ENCODE data around the gene KAZN.
A peak's percentile ranks its signal among the peaks of the same experiment; 100 is the strongest.

Gene KAZN

GRCh38 chr1:14616632-14617396 is 18.3 kb downstream of the KAZN start:
- H3K36me3 Mint-ChIP-seq: no peaks in the 10 kb centered on the region
- no peaks in the 10 kb centered on the region for H3K9me3 Mint-ChIP-seq
- H3K27ac Mint-ChIP-seq: no peak overlapping the region
- no peak overlapping the region for H3K4me3 Mint-ChIP-seq
- DNase-seq (ENCODE audit: low spot score in 2 of 2) (no peak), ATAC-seq (no peak)
- H3K4me1 Mint-ChIP-seq: no peaks in the 10 kb centered on the region

- ATAC-seq: no peak
- H3K36me3 Mint-ChIP-seq: no peaks in the 10 kb centered on the region
Observed at GRCh38 chr1:14617791-14618190, 19.3 kb downstream of the KAZN start.

GRCh38 chr1:14620941-14621340 is 22.5 kb downstream of the KAZN start:
- Mint-ChIP-seq H3K36me3 (no peaks in the 10 kb centered on the region), H3K4me1 (no peaks in the 10 kb centered on the region), H3K9me3 (peaks cover 4% of the 10 kb centered on the region), H3K27ac (no peak overlapping the region), H3K4me3 (no peak overlapping the region)
- no peak for DNase-seq (ENCODE audit: low spot score in 2 of 2)
- ATAC-seq: no peak

More at GRCh38 chr1:14617791-14618190, 19.3 kb downstream of the KAZN start:
- Mint-ChIP-seq H3K4me3 (no peak overlapping the region), H3K27ac (no peak overlapping the region), H3K9me3 (no peaks in the 10 kb centered on the region), H3K4me1 (no peaks in the 10 kb centered on the region)
- no peak for DNase-seq (ENCODE audit: low spot score in 2 of 2)

- no peak overlapping the region for H3K27ac Mint-ChIP-seq
- ATAC-seq: no peak
- DNase-seq (ENCODE audit: low spot score in 2 of 2): no peak
Observed at GRCh38 chr1:14623090-14623489, 24.6 kb downstream of the KAZN start.

GRCh38 chr1:14624941-14625340 is 26.5 kb downstream of the KAZN start:
- no peaks in the 10 kb centered on the region for H3K4me1 Mint-ChIP-seq
- no peak overlapping the region for H3K4me3 Mint-ChIP-seq
- no peak for DNase-seq (ENCODE audit: low spot score in 2 of 2)
- H3K27ac Mint-ChIP-seq: no peak overlapping the region
- no peaks in the 10 kb centered on the region for H3K36me3 Mint-ChIP-seq
- no peak for ATAC-seq
- H3K9me3 Mint-ChIP-seq: peaks cover 4% of the 10 kb centered on the region

More at GRCh38 chr1:14623090-14623489, 24.6 kb downstream of the KAZN start:
- peaks cover 4% of the 10 kb centered on the region for H3K9me3 Mint-ChIP-seq
- no peaks in the 10 kb centered on the region for H3K4me1 Mint-ChIP-seq
- H3K36me3 Mint-ChIP-seq: no peaks in the 10 kb centered on the region
- no peak overlapping the region for H3K4me3 Mint-ChIP-seq

GRCh38 chr1:14625572-14625971 is 27.1 kb downstream of the KAZN start:
- no peak for DNase-seq (ENCODE audit: low spot score in 2 of 2)
- Mint-ChIP-seq H3K36me3 (no peaks in the 10 kb centered on the region), H3K9me3 (peaks cover 4% of the 10 kb centered on the region)

GRCh38 chr1:14625996-14626395 is 27.5 kb downstream of the KAZN start:
- no peaks in the 10 kb centered on the region for H3K36me3 Mint-ChIP-seq
- no peak overlapping the region for H3K27ac Mint-ChIP-seq
- no peaks in the 10 kb centered on the region for H3K4me1 Mint-ChIP-seq
- H3K4me3 Mint-ChIP-seq: no peak overlapping the region
- DNase-seq (ENCODE audit: low spot score in 2 of 2) (no peak), ATAC-seq (no peak)
- H3K9me3 Mint-ChIP-seq: peaks cover 4% of the 10 kb centered on the region

More at GRCh38 chr1:14625572-14625971, 27.1 kb downstream of the KAZN start:
- no peak for ATAC-seq
- Mint-ChIP-seq H3K4me1 (no peaks in the 10 kb centered on the region), H3K4me3 (no peak overlapping the region), H3K27ac (no peak overlapping the region)

- no peaks in the 10 kb centered on the region for H3K36me3 Mint-ChIP-seq
- no peaks in the 10 kb centered on the region for H3K4me1 Mint-ChIP-seq
- DNase-seq (ENCODE audit: low spot score in 2 of 2) (no peak), ATAC-seq (peak; percentile 31)
- H3K4me3 Mint-ChIP-seq: no peak overlapping the region
- no peak overlapping the region for H3K27ac Mint-ChIP-seq
- peaks cover 4% of the 10 kb centered on the region for H3K9me3 Mint-ChIP-seq
Observed at GRCh38 chr1:14626869-14627607, 28.6 kb downstream of the KAZN start.

GRCh38 chr1:14627608-14628489 is 29.4 kb downstream of the KAZN start:
- Mint-ChIP-seq H3K27ac (no peak overlapping the region), H3K36me3 (no peaks in the 10 kb centered on the region), H3K4me1 (no peaks in the 10 kb centered on the region), H3K4me3 (no peak overlapping the region), H3K9me3 (peaks cover 4% of the 10 kb centered on the region)
- DNase-seq (ENCODE audit: low spot score in 2 of 2) (no peak), ATAC-seq (no peak)

- Mint-ChIP-seq H3K9me3 (no peaks in the 10 kb centered on the region), H3K36me3 (no peaks in the 10 kb centered on the region), H3K4me1 (no peaks in the 10 kb centered on the region), H3K4me3 (no peak overlapping the region), H3K27ac (no peak overlapping the region)
- DNase-seq (ENCODE audit: low spot score in 2 of 2) (no peak), ATAC-seq (no peak)
Observed at GRCh38 chr1:14629363-14630014, 31.0 kb downstream of the KAZN start.

GRCh38 chr1:14630986-14631385 is 32.5 kb downstream of the KAZN start:
- Mint-ChIP-seq H3K27ac (no peak overlapping the region), H3K4me3 (no peak overlapping the region), H3K36me3 (no peaks in the 10 kb centered on the region), H3K9me3 (peaks cover 2% of the 10 kb centered on the region), H3K4me1 (no peaks in the 10 kb centered on the region)
- no peak for ATAC-seq
- DNase-seq (ENCODE audit: low spot score in 2 of 2): no peak

GRCh38 chr1:14631421-14631820 is 32.9 kb downstream of the KAZN start:
- Mint-ChIP-seq H3K9me3 (peaks cover 2% of the 10 kb centered on the region), H3K36me3 (no peaks in the 10 kb centered on the region), H3K4me1 (no peaks in the 10 kb centered on the region), H3K27ac (no peak overlapping the region), H3K4me3 (no peak overlapping the region)
- ATAC-seq: no peak
- DNase-seq (ENCODE audit: low spot score in 2 of 2): no peak

GRCh38 chr1:14634486-14634885 is 36.0 kb downstream of the KAZN start:
- Mint-ChIP-seq H3K27ac (no peak overlapping the region), H3K4me3 (no peak overlapping the region), H3K4me1 (no peaks in the 10 kb centered on the region)

GRCh38 chr1:14635421-14635820 is 36.9 kb downstream of the KAZN start:
- Mint-ChIP-seq H3K9me3 (peaks cover 2% of the 10 kb centered on the region), H3K36me3 (no peaks in the 10 kb centered on the region), H3K4me1 (no peaks in the 10 kb centered on the region), H3K27ac (no peak overlapping the region), H3K4me3 (no peak overlapping the region)
- no peak for DNase-seq (ENCODE audit: low spot score in 2 of 2)
- ATAC-seq: no peak

More at GRCh38 chr1:14634486-14634885, 36.0 kb downstream of the KAZN start:
- no peak for DNase-seq (ENCODE audit: low spot score in 2 of 2)
- no peaks in the 10 kb centered on the region for H3K36me3 Mint-ChIP-seq
- no peak for ATAC-seq
- H3K9me3 Mint-ChIP-seq: peaks cover 2% of the 10 kb centered on the region
